NT2/D1 (cell line): Measurements from ENCODE around the gene KLHL11.

ENCODE experiments used
- SUZ12 ChIP-seq: IDR thresholded peaks from 2 replicates; pipeline ENCODE4 v1.6.1; 2011; ENCODE audit not compliant: insufficient read length, insufficient read depth; ENCODE audit errors: extremely low read depth
- YY1 ChIP-seq: IDR thresholded peaks from 2 replicates; pipeline ENCODE4 v1.6.1; 2011; ENCODE audit not compliant: insufficient read length, insufficient read depth

GRCh38 chr17:41901646-41902045 is 36.4 kb upstream of the KLHL11 start:
- TF ChIP-seq YY1, result no peak
- no peak for TF ChIP-seq SUZ12
